HG03460 (cell line): ENCODE results near the gene CBY1.
"Not testable (repeated sequence)": the region's sequence is repeated elsewhere in the genome, so short reads cannot be mapped to it uniquely, and the experiment has no call there.

ENCODE experiments used
- ATAC-seq: cut with Tn5 transposase; IDR thresholded peaks from one replicate; pipeline ENCODE4 v1.9.1; 2021; ENCODE audit not compliant: unreplicated experiment

The CBY1 gene

DNA sequence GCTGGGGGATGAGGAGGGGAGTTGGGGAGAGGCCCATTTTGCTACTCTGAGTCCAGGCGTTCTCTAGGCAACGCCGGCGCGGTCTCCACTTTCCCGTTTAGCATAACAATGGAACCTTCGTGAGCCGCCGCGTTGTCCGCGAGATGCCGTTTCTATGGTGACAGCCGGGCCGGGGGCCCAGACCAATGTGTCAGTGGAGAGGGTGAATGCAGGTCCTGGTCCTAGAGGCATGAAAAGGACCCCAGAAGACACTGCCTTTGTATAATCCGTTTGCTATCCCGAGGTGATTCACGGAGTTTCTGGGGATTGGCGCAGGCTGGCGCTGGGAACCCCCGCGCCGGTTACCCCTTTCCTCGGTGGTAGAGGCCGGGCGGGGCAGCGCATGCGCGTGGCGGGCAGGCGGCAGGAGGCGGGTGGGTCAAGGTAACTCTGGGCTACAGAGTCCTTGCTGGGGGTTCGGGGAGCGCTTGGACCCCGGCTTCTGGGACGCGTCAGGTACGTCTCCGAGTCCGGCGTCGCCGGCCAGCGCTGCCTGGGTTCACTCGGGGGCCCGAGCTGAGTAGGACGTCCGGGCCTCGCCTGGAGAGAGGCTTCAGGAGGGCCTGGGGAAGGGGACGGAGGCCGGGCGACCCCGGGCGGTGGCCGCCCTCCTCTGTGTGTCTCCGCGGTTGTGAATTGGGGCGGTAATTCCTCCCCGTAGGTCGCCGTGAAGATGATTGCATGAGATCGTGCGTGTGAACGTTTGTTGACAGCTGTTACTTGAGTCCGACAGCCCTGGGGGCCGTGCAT lies at the start of gene CBY1, which contains the start of gene FAM227A:
TSS of gene CBY1 (plus strand) at position 383 of the 789 bp plus-strand sequence. CDS start 11,417 bp downstream, outside the sequence.
TSS of gene FAM227A (minus strand) at position 137 of the 789 bp plus-strand sequence. CDS start 6,224 bp downstream, outside the sequence.
- peak; percentile 54 for ATAC-seq

DNA sequence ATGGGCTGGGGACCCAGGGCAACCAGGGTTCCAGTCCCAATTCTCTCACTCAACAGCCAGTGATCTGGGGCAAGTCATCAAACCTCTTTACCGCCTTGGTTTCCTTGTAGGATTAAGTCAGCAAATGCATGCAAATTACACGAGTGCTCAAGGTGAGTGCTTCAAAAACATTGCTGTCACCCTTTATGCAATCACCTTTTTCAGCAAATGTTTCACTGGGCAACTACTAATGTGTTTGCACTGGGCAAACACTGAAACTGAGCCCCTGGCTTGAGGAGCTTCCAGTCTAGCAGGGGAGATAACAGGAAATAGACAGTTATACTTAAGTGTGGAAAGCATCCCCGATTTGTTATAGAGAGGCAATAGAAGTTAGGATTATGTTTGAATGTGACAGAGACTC lies 48.8 kb upstream of the CBY1 start:
- ATAC-seq = no peak

DNA sequence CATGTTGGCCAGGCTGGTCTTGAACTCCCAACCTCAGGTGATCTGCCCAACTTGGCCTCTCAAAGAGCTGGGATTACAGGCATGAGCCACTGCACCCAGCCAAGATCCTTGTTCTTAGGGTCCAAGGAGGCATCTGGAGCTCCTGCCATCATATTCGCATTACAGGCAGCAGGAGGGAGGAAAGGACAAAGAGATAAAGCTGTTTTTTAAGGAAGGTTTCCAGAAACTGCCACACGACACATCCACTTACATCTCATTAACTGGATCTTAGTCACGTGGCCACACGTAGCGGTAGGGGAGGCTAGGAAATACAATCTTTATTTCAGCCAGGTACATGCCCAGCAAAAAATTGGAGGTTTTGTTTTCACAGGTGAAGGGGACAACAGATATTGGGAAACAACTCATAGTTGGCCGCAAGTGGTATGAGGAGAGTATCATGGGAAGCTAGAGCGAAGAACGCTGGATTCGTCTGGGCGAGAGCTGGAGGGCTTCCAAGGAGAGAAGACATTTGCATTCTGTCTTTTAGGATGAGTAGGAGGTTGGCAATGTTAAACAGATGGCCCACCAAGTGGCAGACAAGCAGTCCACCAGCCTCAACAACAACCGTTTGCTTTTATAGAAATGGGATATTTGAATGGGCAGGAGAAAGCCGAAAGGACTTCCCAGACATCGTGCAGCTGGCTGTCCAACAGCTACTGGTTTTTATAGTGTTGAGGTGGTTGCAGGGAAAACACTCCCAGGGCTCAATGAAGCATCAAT lies 47.3 kb upstream of the CBY1 start:
- no peak for ATAC-seq

DNA sequence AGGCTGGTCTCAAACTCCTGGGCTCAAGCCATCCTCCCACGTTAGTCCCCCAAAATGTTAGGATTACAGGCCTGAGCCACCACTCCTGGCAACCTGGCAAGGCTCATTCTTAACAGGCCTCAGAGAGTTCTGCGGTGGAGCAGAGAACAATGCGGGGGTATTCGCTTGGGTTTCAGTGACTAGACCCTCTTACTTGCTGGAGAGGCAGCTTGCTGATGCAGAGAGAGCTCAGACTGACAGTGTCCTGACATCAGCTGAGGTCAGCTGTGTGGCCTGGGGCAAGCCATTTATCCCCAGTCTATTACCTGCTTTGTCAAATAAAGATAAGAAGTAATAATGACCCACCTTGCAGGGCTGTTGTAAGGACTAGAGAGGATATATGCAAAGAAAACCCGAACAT lies 46.2 kb upstream of the CBY1 start:
- no peak for ATAC-seq

DNA sequence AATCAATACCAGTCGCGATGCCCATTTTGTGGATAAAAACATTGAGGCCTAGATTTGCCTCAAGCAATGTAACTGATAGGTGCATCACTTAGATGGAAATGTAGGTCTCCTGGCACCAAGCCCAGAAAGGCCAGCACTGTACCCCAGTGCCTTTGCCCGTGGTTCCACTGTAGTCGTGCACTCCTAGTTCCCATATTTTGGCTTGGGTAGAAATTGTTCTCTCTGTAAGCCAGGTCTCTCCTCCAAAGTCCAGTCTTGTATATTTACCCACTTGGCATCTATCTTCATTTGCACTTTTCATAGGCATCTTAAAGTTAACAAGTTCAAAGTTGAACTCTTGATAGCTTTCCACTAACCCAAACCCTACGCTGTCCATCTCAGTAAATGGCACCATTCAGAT lies 44.9 kb upstream of the CBY1 start:
- ATAC-seq = no peak

DNA sequence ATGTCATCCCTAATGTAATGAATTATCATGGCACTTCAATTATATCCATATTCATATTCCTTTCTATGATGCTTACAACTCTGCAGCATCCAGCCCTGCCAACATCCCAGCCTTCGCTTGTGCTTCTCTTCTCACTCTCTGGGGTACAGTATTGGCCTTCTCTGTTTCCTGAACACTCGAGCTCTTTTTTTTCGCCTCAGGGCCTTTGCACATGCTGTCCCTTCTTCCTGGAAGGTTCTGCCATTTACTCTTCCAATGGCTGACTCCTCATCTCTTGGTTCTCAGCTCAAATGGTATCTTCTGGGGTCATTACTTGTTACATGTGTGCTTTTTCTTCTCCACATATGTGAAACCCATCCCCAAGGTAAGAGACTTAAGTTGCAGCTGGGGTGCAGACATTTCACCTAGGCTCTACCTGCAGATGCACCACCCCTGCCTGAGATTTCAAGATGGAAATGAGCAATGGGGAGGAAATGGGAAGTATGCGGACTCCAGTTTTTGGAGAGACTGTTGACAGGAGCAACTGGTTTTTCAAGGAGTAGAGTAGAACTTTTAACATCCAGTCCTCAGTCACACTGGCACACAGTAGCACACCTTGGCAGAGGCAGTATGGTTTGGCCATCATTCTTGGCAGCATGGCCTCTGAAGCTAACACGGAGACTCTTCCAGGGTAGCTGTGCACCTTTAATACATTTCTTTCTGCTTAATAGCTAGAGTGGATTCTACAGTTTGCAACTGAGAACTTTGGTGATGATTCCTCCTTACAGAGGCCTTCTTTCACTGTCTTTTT lies 44.0 kb upstream of the CBY1 start:
- ATAC-seq = no peak

DNA sequence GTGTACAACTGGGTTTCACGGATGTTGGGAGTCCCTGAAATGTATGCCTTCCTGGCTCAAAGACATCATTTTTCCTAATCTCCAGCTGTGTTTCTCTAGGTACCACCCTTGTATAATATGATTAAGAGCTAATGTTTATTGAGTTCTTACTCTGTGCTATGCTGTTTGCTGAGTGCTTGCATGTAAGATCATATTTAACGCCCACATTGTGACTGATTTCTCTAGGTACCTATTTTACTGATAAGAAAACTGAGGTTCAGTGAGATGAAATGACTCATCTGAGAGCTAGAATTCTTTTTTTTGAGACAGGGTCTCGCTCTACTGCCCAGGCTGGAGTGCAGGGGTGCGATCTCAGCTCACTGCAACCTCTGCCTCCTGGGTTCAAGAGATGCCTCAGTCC lies 42.9 kb upstream of the CBY1 start:
- ATAC-seq = no peak

DNA sequence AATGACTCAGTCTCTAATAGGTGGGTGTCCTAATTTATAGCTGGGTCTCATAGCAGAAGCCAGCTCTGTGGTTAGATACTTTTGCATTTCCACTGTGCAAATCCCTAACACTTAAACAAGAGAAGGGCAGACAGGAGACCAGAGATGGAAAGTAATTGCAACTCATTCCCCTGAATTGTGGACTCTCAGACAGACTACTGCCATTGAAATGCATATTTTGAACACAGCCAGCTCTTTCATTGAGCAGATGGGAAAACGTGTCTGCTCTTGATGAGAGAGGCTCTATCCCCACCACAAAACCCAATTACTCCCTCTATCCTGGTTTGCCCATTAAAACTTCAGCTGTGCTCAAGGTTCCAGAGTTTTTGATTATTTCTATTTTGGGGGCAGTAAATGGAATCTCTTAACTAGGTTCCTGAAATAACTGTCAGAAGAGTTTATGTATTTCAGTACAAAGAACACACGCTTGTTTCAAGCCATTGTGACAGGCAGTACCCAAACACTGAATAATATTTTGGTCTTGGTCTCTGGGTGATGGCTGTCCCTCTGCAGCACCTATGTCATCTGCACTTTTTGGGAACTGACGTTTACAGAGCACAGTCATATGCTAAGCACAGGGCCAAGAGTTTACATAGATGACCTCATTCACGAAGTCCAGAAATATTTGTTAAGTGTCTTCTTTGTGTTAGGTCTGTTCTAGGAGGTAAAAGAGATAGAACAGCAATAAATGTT lies 41.9 kb upstream of the CBY1 start:
- no peak for ATAC-seq

DNA sequence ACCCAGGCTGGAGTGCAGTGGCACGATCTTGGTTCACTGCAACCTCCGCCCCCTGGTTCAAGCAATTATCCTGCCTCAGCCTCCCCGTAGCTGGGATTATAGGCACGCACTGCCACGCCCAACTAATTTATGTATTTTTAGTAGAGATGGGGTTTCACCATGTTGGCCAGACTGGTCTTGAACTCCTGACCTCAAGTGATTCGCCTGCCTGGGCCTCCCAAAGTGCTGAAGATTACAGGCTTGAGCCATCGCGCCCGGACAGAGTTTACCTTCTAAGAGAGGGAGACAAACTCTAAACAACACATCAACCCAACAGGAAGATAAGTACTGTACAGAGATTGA lies 41.4 kb upstream of the CBY1 start:
- not testable (repeated sequence) for ATAC-seq

DNA sequence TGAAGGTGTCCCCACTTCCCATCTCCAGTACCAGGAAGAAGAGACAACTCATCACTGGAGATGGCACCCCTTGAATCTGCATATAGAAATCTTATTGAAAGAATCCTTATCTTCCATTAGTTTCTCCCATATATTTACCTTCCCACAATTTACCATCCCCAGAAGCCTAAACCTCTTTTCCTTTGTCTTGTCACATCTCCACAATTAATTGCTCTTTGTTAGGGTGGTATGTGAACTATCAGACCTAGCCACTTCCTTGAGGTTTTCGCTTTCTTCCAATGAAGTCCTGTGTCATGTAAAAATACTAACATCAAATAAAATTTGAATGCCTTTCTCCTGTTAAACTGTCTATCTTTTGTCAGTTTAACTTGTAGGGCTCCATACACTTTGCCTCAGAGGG lies 38.2 kb upstream of the CBY1 start:
- ATAC-seq = no peak

DNA sequence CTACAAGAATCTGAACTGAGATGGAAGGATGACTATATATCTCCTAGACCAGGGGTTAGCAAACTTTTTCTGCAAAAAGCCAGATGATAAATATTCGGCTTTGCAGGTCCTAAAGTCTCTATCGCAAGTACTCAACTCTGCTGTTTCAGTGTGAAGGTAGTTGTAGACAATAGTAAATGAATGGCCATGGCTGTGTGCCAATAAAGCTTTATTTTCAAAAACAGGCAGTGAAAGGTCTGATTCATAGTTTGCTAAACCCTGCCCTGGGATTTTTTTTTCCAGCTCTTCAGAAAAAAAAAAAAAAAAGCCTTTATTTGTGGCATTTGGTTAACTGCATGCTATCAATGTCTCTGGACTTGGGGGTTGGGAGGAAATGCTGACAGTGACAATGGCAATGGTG lies 37.8 kb upstream of the CBY1 start:
- ATAC-seq = no peak

DNA sequence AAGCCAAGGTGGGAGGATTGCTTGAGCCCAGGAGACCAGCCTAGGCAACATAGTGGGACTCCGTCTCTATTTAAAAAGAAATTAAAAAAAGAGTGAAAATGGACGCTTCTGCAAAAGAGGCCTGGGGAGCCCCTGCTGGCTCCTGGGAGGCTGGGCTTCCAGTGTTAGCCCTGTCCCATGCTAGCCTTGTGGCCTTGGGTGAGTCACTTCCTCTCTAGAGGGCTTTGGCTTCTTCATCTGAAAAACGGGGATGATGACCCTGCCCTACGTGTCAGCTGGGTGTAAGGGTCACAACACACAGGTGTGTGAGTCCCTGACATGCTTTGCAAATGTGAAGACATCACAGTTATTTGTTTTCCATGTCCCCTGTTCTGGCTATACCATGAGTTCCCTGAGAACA lies 33.1 kb upstream of the CBY1 start:
- ATAC-seq = no peak

DNA sequence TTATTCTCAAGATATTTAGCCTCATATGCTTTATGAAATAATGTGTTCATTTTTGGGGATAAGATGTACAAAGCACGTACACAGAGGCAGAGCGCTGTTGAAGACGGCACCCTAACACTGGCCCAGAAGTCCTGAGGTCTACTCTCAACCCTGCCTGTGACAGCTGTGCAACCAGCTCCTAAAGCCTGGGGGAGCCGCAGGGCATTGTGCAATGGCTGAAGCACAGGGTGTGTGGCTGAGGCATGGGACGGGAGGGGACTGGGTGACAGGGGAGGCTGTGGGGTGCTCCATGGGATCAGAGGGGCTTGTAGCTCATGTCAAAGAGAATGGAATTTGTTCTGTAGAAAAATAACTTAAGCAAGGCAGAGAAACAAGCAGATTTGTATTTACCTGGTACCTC lies 28.0 kb upstream of the CBY1 start:
- ATAC-seq = no peak

DNA sequence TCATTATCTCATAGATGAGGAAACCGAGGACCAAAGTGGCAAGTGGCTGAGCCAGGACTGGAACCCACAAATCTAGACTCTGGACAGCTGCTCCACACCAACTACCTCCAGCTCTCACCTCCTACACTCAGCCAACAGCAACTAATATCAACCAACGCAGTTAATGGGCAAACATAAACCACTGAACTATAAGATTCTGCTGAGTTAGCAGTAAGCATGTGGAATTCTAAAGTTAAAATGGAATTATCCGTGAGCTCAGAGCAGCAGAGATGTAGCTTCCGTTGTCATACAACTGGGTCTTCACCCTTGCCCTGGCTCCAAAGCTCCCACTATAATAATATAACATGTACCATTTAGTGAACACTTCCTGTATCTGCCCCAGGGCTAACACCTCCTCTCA lies 27.3 kb upstream of the CBY1 start:
- ATAC-seq = no peak

DNA sequence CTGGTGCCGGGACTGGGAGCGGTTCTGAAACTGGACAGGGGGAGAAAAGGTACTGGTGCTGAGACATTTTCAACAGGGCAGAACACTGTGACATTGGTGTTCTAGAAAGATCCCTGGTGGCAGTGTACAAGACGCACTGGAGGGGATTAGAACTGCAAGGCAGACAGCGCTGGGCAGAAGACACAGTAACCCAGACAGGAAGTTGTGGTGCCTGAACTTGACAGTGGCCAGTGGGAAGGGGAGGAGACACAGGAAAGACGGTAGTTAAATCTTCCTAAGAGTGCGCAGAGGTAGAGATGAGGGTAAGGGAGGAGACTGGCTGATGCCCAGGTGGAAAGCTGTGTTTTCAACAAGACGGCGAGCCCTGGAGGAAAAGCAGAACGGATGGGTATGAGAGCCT lies 24.7 kb upstream of the CBY1 start:
- no peak for ATAC-seq

DNA sequence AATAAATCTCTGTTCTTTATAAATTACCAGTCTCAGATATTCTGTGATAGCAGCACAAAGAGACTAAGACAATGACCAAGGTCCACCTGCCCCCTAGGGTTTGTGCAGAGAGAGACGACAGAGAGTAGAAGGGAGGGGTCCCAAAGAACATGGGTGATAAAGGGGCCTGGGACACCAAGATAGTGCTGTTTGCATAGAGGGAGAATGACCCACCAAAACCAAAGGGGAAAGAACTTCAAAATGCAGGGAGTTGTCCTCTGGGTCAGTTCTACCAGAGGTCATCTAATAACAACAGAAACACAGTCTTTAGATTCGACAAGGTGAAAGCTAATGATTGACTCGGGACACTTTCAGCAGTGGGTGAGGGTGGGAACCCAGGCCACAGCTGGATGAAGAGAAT lies 23.9 kb upstream of the CBY1 start:
- no peak for ATAC-seq

DNA sequence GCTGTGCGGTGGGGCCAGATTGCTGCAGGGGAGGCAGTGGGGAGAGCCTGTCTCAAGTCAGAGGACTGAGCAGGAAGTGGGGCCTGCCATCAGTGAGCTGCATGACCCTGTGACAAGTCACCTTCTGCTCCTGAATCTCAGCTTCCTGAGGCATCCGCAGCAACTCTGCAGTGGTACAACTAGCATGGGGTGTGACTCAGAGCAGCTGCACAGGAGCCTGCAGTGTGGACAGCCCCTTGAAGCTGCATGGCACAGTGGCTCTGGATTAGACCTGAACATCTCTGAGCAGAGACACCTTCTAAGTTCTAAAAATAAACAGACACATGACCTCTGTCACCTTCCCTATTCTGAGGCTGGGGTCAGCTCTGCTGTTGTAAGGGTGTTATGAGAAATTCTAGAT lies 18.2 kb upstream of the CBY1 start:
- ATAC-seq = no peak

DNA sequence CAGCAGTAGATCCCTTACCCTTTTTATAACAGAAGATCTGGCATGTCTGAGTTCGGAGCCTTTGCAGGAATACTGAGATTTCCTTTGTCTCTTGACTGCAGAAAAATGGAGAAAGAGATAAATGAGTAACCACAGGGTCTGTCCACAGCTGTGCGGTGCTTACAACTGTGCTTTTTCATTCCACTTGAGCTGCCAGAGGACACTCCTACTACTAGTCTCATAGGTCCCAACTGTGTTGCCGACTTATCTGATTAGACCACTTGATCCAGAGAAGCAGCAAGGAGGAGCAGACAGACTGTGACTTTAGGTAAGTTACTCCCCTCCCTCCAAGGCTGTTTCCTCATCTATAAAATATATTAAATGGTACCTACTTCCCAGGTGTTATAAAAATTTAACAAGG lies 17.7 kb upstream of the CBY1 start:
- ATAC-seq = no peak

DNA sequence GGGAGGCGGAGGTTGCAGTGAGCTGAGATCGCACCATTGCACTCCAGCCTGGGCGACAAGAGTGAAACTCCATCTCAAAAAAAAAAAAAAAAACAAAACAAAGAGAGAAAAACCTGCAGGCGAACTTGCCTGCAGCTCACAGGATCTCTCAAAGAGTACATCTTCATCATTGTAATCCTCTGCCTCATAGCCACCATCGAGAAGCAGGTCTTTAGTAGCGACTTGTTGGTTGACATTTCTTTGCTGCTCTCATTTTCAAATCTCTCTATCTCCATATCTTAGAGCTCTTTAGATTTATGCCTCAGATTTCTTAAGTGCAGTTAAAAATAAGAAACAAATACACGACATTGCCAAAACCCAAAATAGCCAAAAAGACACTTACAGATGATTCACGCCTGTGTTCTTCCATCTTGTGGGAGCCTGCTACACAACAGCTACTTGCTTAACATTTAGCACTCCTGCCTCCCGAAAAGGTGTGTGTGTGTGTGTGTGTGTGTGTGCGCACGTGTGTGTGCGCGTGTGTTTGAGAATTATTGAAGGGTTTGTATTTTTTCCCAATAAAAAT lies 14.9 kb upstream of the CBY1 start:
- no peak for ATAC-seq

DNA sequence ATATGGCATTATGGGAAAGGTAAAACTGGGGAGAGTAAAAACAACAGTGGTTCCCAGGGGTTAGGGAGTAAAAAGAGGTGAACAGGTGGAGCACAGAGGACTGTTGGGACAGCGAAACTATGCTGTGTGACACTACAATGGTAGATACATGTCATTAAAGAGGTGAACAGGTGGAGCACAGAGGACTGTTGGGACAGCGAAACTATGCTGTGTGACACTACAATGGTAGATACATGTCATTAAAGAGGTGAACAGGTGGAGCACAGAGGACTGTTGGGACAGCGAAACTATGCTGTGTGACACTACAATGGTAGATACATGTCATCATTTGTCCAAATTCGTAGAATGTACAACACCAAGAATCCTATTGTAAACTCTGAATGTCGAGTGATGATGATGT lies 12.2 kb upstream of the CBY1 start:
- not testable (repeated sequence) for ATAC-seq

DNA sequence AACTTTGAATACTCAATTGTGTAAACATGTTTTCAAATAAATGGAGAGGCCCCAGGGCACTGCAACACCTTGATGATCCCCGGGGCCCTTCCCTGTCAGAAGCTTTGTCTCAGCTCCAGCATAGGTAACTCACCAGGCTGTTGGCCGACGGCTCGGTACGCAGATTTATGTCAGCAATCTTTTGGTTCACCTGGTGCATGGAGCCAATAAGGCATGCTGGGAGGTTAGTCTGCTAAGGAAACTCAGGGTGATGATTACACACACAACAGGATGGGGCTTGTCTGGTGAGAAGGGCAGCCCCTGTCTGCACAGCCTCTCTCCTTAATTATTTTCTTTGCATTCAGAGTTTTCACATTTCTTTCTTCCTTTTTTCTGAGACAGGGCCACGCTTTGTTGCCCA lies 11.0 kb upstream of the CBY1 start:
- no peak for ATAC-seq
